WERI-Rb-1 (cell line): Measurements from ENCODE around the gene CARNS1.

ENCODE experiments used
- DNase-seq: peaks from one replicate; pipeline ENCODE4 v3.0.0-alpha.2; 2020
- H3K27ac ChIP-seq: fragments of 250-450 bp; sonication (Bioruptor Pico); 2 replicates; pipeline ENCODE4 v1.5.1; 2020; ENCODE audit warnings: mild to moderate bottlenecking, moderate library complexity
- H3K27me3 ChIP-seq: fragments of 250-450 bp; sonication (Bioruptor Pico); 2 replicates; pipeline ENCODE4 v1.5.1; 2021; ENCODE audit warnings: mild to moderate bottlenecking, low read depth, moderate library complexity; ENCODE audit not compliant: insufficient read depth, severe bottlenecking
- H3K36me3 ChIP-seq: fragments of 250-450 bp; sonication (Bioruptor Pico); 2 replicates; pipeline ENCODE4 v1.5.1; 2020; ENCODE audit warnings: mild to moderate bottlenecking, moderate library complexity
- H3K4me3 ChIP-seq: 2 replicates; pipeline ENCODE4 v1.5.1; 2011; ENCODE audit warnings: low read depth, mild to moderate bottlenecking, control low read depth, low read length
- H3K9me3 ChIP-seq: fragments of 250-450 bp; sonication (Bioruptor Pico); 2 replicates; pipeline ENCODE4 v1.5.1; 2021; ENCODE audit warnings: mild to moderate bottlenecking, moderate library complexity; ENCODE audit not compliant: severe bottlenecking
- CTCF ChIP-seq: IDR thresholded peaks from 2 replicates; pipeline ENCODE4 v1.5.1; 2011; ENCODE audit warnings: low read depth, mild to moderate bottlenecking, control low read depth, inconsistent platforms, low read length

The CARNS1 gene

DNA sequence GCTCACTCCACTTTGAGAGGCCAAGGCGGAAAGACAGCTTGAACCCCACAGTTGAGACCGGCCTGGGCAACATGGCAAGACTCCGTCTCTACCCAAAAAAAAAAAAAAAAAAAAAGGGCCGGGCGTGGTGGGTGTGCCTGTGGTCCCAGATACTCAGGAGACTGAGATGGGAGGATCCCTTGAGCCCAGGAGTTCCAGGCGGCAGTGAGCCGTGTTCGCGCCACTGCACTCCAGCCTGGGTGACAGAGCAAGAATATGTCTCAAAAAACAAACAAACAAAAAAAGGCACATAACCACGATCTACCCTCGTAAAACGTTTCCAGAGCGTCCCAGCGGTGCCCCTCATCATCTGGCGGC lies 24.6 kb upstream of the CARNS1 start:
- Histone ChIP-seq H3K27ac (peak overlapping the region; percentile 96), H3K9me3 (no peaks in the 10 kb centered on the region), H3K27me3 (no peaks in the 10 kb centered on the region), H3K36me3 (peaks cover 32% of the 10 kb centered on the region), H3K4me3 (peak overlapping the region; percentile 85)
- DNase-seq = no peak
- no peak for TF ChIP-seq CTCF

DNA sequence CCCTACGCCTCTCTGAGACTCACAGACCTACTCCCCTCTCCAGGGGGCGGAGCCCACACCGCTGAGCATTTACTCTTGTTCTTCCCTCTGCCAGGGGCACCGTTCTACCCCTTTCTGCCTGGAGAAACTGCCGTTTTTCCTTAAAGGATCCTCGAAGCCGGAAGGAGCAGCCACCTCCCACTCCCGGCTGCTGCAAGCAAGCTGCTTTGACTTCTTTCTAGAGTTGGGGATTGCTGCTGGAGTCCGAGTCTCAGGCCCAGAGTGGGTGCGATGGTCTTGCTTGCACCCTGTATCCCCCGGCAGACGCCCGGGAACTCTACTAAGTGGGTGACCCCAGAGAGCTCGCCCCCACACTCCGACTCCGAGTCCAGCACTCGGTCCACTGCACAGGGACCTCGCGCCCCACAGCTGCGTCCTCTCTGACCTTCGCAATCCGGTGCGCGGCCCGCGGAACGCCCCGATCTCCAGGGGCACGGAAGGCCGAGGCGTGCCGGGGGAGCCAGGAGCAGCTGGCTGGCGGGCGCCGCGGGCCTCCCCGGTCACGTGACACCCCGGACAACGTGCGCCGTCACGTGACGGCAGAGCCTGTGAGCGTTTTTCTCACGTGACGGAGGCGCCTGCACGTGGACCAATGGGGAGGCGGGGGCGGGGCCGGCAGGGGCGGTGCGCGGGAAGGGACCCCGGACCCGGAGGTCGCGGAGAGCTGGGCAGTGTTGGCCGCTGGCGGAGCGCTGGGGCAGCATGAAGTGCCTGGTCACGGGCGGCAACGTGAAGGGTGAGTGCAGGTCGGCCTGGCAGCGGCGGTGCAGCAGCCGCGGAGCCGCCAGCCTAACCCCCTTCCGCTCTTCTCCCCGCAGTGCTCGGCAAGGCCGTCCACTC lies 23.9 kb upstream of the CARNS1 start, which contains the start of gene RAD9A:
RAD9A (plus strand) TSS at position 683 of the 879 bp plus-strand sequence; CDS start at position 742, 59 bp downstream.
- TF ChIP-seq CTCF = no peak
- Histone ChIP-seq H3K4me3 (peak within 1 kb of the TSS; percentile 85), H3K27me3 (no peaks in the 10 kb centered on the region), H3K36me3 (peaks cover 38% of the 10 kb centered on the region), H3K9me3 (no peaks in the 10 kb centered on the region), H3K27ac (peak within 1 kb of the TSS; percentile 96)
- DNase-seq = peak; percentile 96

- H3K27me3 ChIP-seq = no peaks in the 10 kb centered on the region
- H3K36me3 ChIP-seq = peaks cover 45% of the 10 kb centered on the region
- H3K9me3 ChIP-seq = no peaks in the 10 kb centered on the region
- peak overlapping the region; percentile 96 for H3K27ac ChIP-seq
- no peak for DNase-seq
- TF ChIP-seq CTCF = no peak
- H3K4me3 ChIP-seq = peak overlapping the region; percentile 85
Measured at GRCh38 chr11:67392183-67392715, 23.2 kb upstream of the CARNS1 start.

- H3K27me3 ChIP-seq = no peaks in the 10 kb centered on the region
- H3K9me3 ChIP-seq = no peaks in the 10 kb centered on the region
- no peak for TF ChIP-seq CTCF
- H3K4me3 ChIP-seq = no peak overlapping the region
- H3K27ac ChIP-seq = no peak overlapping the region
- no peak for DNase-seq
- peaks cover 57% of the 10 kb centered on the region for H3K36me3 ChIP-seq
Measured at GRCh38 chr11:67393437-67393836, 22.0 kb upstream of the CARNS1 start.

- no peak for TF ChIP-seq CTCF
- H3K27ac ChIP-seq = no peak overlapping the region
- H3K9me3 ChIP-seq = no peaks in the 10 kb centered on the region
- H3K36me3 ChIP-seq = peaks cover 62% of the 10 kb centered on the region
- no peak overlapping the region for H3K4me3 ChIP-seq
- H3K27me3 ChIP-seq = no peaks in the 10 kb centered on the region
- no peak for DNase-seq
Measured at GRCh38 chr11:67393990-67394389, 21.5 kb upstream of the CARNS1 start.
